Ascending aorta (tissue), 2 donors: Measurements from ENCODE around the gene CTNS. TPM values are rescaled to one million over a fixed set of nuclear protein-coding genes. Genes with fewer than 3 reads are reported as not detected.

Experiments used
- DNase-seq, 2 donors: peaks; one replicate each; pipeline ENCODE4 v3.0.0-alpha.2; 2019; ENCODE audit warnings: low spot score in 2 of 2
- H3K27ac ChIP-seq, 2 donors: fragments of 200-600 bp; sonication (generic); one replicate each; pipeline ENCODE4 v1.5.1; 2016 to 2017; ENCODE audit warnings: mild to moderate bottlenecking in 1 of 2
- H3K27me3 ChIP-seq: fragments of 200-600 bp; sonication (generic); one replicate; pipeline ENCODE4 v1.5.1; 2017
- H3K36me3 ChIP-seq, 2 donors: fragments of 200-600 bp; sonication (generic); one replicate each; pipeline ENCODE4 v1.5.1; 2016
- H3K4me1 ChIP-seq, 2 donors: fragments of 200-600 bp; sonication (generic); one replicate each; pipeline ENCODE4 v1.5.1; 2016 to 2017; ENCODE audit warnings: mild to moderate bottlenecking in 1 of 2
- H3K4me3 ChIP-seq, 2 donors: fragments of 200-600 bp; sonication (generic); one replicate each; pipeline ENCODE4 v1.5.1; 2016 to 2017; ENCODE audit warnings: mild to moderate bottlenecking in 1 of 2
- H3K9me3 ChIP-seq, 2 donors: fragments of 200-600 bp; sonication (generic); one replicate each; pipeline ENCODE4 v1.5.1; 2016
- CTCF ChIP-seq, 3 experiments: fragments of 200-600 bp in 2 of 3; fragments of 450-650 bp in 1 of 3; sonication (generic) in 2 of 3; IDR thresholded peaks; one replicate each; pipeline ENCODE4 v1.5.1; 2016 to 2019; ENCODE audit warnings: antibody characterized with exemption in 3 of 3, mild to moderate bottlenecking in 1 of 3, moderate library complexity in 1 of 3
- intact Hi-C: fragments of 100-400 bp; cut with DNase I; formaldehyde crosslinking; loops from one replicate; pipeline ENCODE4 v1.15.1; 2023
- total RNA-seq: library from RNA; depleted of rRNA; stranded (reverse); fragments of >200 nt; gene quantifications from one replicate; pipeline ENCODE4 v1.1.0, GENCODE V29; 2016

Gene CTNS
- total RNA-seq, 1 donor from 2014 or later: 16.7 TPM

- Histone ChIP-seq H3K36me3 (peaks cover 0 to 13% of the 10 kb centered on the region in 2 donors), H3K4me3 (no peak overlapping the region), H3K9me3 (no peaks in the 10 kb centered on the region), H3K27ac (no peak overlapping the region), H3K4me1 (no peaks in the 10 kb centered on the region), H3K27me3 (no peaks in the 10 kb centered on the region)
- no peak for TF ChIP-seq CTCF (IDR thresholded peaks at IDR 0.05)
- intact Hi-C loops: no loop called here
- no peak for DNase-seq
Measured at GRCh38 chr17:3600529-3601205, 35.9 kb upstream of the CTNS start.

GRCh38 chr17:3602499-3602898 is 34.1 kb upstream of the CTNS start:
- Histone ChIP-seq H3K9me3 (no peaks in the 10 kb centered on the region), H3K36me3 (peaks cover 8 to 19% of the 10 kb centered on the region in 2 donors), H3K4me3 (no peak overlapping the region), H3K27me3 (no peaks in the 10 kb centered on the region), H3K27ac (no peak overlapping the region), H3K4me1 (no peaks in the 10 kb centered on the region)
- TF ChIP-seq CTCF (IDR thresholded peaks at IDR 0.05): peak in 2 of 3 experiments; percentile 22 to 39
- no peak for DNase-seq
- intact Hi-C loops: no loop called here

- no peak overlapping the region for H3K4me3 ChIP-seq
- no peaks in the 10 kb centered on the region for H3K4me1 ChIP-seq
- intact Hi-C loops: no loop called here
- TF ChIP-seq CTCF (IDR thresholded peaks at IDR 0.05): no peak
- H3K27ac ChIP-seq: no peak overlapping the region
- no peaks in the 10 kb centered on the region for H3K9me3 ChIP-seq
- H3K27me3 ChIP-seq: no peaks in the 10 kb centered on the region
- DNase-seq: no peak
- H3K36me3 ChIP-seq: peaks cover 8 to 26% of the 10 kb centered on the region in 2 donors
Measured at GRCh38 chr17:3603119-3603869, 33.3 kb upstream of the CTNS start.

- no peak for TF ChIP-seq CTCF (IDR thresholded peaks at IDR 0.05)
- H3K4me3 ChIP-seq: no peak overlapping the region
- H3K27me3 ChIP-seq: no peaks in the 10 kb centered on the region
- no peak overlapping the region for H3K27ac ChIP-seq
- no peak for DNase-seq
- peaks cover 8 to 31% of the 10 kb centered on the region in 2 donors for H3K36me3 ChIP-seq
- no peaks in the 10 kb centered on the region for H3K9me3 ChIP-seq
- no peaks in the 10 kb centered on the region for H3K4me1 ChIP-seq
- intact Hi-C loops: no loop called here
Measured at GRCh38 chr17:3603870-3604259, 32.7 kb upstream of the CTNS start.

- no peaks in the 10 kb centered on the region for H3K9me3 ChIP-seq
- H3K27ac ChIP-seq: no peak overlapping the region
- no peak for TF ChIP-seq CTCF (IDR thresholded peaks at IDR 0.05)
- intact Hi-C loops: no loop called here
- DNase-seq: no peak
- H3K27me3 ChIP-seq: no peaks in the 10 kb centered on the region
- H3K4me1 ChIP-seq: no peaks in the 10 kb centered on the region
- H3K36me3 ChIP-seq: peaks cover 25 to 79% of the 10 kb centered on the region in 2 donors
- H3K4me3 ChIP-seq: no peak overlapping the region
Measured at GRCh38 chr17:3609689-3610088, 26.9 kb upstream of the CTNS start.
